ENCODE measurements around the gene TK1. TPM values are rescaled to one million over a fixed set of nuclear protein-coding genes. Genes with fewer than 3 reads are reported as not detected.

TK1 gene
- total RNA-seq, 1 experiment from 2014 or later = 190 TPM

DNA sequence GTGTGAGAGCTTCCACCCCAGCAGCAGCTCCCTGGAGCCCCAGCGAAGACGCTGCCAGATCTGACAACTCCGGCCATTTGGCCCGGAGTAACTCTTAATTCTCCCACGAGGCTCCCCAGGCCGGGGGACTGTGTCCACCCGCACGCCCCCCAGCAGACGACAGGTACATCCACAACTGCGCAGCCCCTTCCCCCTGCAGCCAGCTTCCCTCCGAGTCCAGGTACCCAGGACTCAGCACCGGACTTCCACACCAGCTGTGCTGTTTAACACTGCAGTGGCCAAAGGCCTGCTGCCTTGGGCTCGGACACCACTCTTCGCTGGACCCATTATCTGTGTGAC lies 11.2 kb downstream of the TK1 start:
- Mint-ChIP-seq H3K4me1 (ENCODE audit: low read depth, unreplicated experiment) (peaks cover 24% of the 10 kb centered on the region), H3K36me3 (ENCODE audit: insufficient read depth, unreplicated experiment) (peaks cover 98% of the 10 kb centered on the region), H3K27me3 (ENCODE audit: insufficient read depth, unreplicated experiment) (no peaks in the 10 kb centered on the region), H3K4me3 (ENCODE audit: unreplicated experiment) (no peak overlapping the region), H3K9me3 (ENCODE audit: unreplicated experiment) (no peaks in the 10 kb centered on the region), H3K27ac (ENCODE audit: unreplicated experiment) (peak overlapping the region; percentile 75)
- H3K4me3 ChIP-seq (ENCODE audit: low read depth, low read length) = no peak overlapping the region
- ChIA-PET CTCF (interaction anchor here (1.7 to 1.8 kb wide), 2 partner anchors 11 to 30 kb away, joined by 4 to 7 read pairs; partner anchors contain the start of genes AFMID and TK1), POLR2A (interaction anchor here (1.3 to 1.4 kb wide), 2 partner anchors 11 to 48 kb away, joined by 4 to 5 read pairs; partner anchors contain the start of genes AFMID, TK1 and TMC6)
- no peaks in the 10 kb centered on the region for H3K27me3 ChIP-seq (replicated peaks; ENCODE audit: control insufficient read depth, insufficient read depth, low read length)
- intact Hi-C loops (cut with micrococcal nuclease; ENCODE audit: unreplicated experiment) = no loop called here
- peaks cover 14% of the 10 kb centered on the region; the same call in 1 of the 2 replicates for H3K4me1 ChIP-seq
- H3K36me3 ChIP-seq (ENCODE audit: control insufficient read depth, insufficient read depth, low read length) = peaks cover 2% of the 10 kb centered on the region
- no TSS peak for BruUV-seq (replicated peaks)
- H3K9me3 ChIP-seq = no peaks in the 10 kb centered on the region
- TF ChIP-seq, protein P1, sequence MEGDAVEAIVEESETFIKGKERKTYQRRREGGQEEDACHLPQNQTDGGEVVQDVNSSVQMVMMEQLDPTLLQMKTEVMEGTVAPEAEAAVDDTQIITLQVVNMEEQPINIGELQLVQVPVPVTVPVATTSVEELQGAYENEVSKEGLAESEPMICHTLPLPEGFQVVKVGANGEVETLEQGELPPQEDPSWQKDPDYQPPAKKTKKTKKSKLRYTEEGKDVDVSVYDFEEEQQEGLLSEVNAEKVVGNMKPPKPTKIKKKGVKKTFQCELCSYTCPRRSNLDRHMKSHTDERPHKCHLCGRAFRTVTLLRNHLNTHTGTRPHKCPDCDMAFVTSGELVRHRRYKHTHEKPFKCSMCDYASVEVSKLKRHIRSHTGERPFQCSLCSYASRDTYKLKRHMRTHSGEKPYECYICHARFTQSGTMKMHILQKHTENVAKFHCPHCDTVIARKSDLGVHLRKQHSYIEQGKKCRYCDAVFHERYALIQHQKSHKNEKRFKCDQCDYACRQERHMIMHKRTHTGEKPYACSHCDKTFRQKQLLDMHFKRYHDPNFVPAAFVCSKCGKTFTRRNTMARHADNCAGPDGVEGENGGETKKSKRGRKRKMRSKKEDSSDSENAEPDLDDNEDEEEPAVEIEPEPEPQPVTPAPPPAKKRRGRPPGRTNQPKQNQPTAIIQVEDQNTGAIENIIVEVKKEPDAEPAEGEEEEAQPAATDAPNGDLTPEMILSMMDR (IDR thresholded peaks at IDR 0.05; ENCODE audit: insufficient read depth in 1 of 2, low read depth in 1 of 2, low read length in 1 of 2, severe bottlenecking in 1 of 2, unreplicated experiment in 1 of 2) = no peak
- no peak for DNase-seq

DNA sequence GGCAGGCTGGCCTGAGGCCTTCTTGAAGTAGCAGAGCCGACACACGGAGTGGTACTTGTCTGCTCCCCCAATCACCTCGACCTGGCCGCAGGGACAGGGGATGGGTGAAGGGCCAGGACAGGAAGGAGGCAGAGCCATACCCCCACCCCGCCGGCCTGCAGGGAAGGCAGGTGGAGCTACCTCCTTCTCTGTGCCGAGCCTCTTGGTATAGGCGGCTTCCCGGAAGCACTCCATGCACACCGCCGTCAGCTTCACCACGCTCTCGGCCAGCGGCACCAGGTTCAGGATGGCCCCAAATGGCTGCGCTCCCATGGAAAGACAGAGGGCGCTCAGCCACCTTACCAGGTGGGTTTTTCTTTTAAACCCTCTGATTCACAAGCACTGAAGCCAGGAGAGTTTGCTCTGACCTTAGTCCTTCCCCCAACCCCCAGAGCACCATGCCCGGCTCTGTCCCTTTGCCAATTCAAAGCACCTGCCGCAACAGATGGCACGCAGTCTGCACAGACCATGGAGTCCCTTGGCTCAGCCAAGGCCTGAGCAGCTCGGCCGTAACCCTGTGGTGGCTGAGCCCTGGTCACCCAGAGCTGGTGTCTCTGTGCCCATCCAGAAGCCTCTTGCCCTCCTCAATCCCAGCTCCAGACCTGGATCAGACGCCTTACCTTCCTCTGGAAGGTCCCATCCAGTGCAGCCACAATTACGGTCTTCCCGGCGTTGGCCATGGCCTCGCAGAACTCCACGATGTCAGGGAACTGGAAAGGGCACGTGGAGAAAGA lies 11.8 kb downstream of the TK1 start:
- H3K4me3 Mint-ChIP-seq (ENCODE audit: unreplicated experiment) = no peak overlapping the region
- no peak for DNase-seq
- H3K9me3 Mint-ChIP-seq (ENCODE audit: unreplicated experiment) = no peaks in the 10 kb centered on the region
- no peaks in the 10 kb centered on the region for H3K27me3 Mint-ChIP-seq (ENCODE audit: insufficient read depth, unreplicated experiment)
- Histone ChIP-seq H3K27me3 (replicated peaks; ENCODE audit: control insufficient read depth, insufficient read depth, low read length) (no peaks in the 10 kb centered on the region), H3K4me1 (peaks cover 16% of the 10 kb centered on the region; the same call in 1 of the 2 replicates), H3K9me3 (no peaks in the 10 kb centered on the region), H3K36me3 (ENCODE audit: control insufficient read depth, insufficient read depth, low read length) (peaks cover 2% of the 10 kb centered on the region), H3K4me3 (ENCODE audit: low read depth, low read length) (no peak overlapping the region)
- peaks cover 98% of the 10 kb centered on the region for H3K36me3 Mint-ChIP-seq (ENCODE audit: insufficient read depth, unreplicated experiment)
- H3K27ac Mint-ChIP-seq (ENCODE audit: unreplicated experiment) = peak overlapping the region; percentile 75
- TF ChIP-seq, protein P1 (IDR thresholded peaks at IDR 0.05; ENCODE audit: insufficient read depth in 1 of 2, low read depth in 1 of 2, low read length in 1 of 2, severe bottlenecking in 1 of 2, unreplicated experiment in 1 of 2) = peak in 1 of 2 experiments; percentile 20
- intact Hi-C loops (cut with micrococcal nuclease; ENCODE audit: unreplicated experiment) = no loop called here
- H3K4me1 Mint-ChIP-seq (ENCODE audit: low read depth, unreplicated experiment) = peaks cover 24% of the 10 kb centered on the region
- ChIA-PET POLR2A (interaction anchor here (1.1 to 1.4 kb wide), 2 partner anchors 12 to 193 kb away, joined by 3 to 5 read pairs; partner anchors contain the start of genes AFMID and TK1), CTCF (interaction anchor here (0.9 to 1.8 kb wide), 3 partner anchors 12 to 76 kb away, joined by 4 to 7 read pairs (median 4); partner anchors contain the start of genes AFMID and TK1)
- no TSS peak for BruUV-seq (replicated peaks)

DNA sequence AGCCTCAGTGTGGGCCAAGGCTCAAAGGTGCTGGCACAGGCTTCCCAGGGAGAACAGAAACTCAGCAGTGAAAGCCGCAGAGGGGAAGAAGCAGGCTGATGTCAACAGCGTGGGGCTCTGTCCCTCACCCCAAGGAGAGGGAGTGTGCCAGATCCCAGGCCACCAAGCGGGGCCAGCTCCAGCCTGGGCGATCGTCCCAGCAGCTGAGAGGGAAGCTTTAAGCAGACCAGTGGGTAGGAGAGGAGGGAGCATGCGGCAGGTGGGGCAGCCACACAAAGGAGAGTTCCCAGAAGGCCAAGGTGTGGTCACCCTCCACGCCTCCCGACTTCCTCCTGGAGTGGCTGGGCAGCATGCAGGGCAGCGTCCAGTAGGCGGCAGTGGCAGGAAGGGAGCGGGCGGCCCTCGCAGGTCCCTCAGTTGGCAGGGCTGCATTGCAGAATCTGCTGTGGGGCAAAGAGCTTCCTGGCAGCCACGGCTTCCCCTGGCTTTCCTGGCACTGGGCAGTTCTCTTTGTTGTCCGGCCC lies 12.4 kb downstream of the TK1 start:
- Histone ChIP-seq H3K36me3 (ENCODE audit: control insufficient read depth, insufficient read depth, low read length) (peaks cover 2% of the 10 kb centered on the region), H3K27me3 (replicated peaks; ENCODE audit: control insufficient read depth, insufficient read depth, low read length) (no peaks in the 10 kb centered on the region), H3K4me1 (peaks cover 23% of the 10 kb centered on the region), H3K9me3 (no peaks in the 10 kb centered on the region), H3K4me3 (ENCODE audit: low read depth, low read length) (no peak overlapping the region)
- peaks cover 24% of the 10 kb centered on the region for H3K4me1 Mint-ChIP-seq (ENCODE audit: low read depth, unreplicated experiment)
- H3K27ac Mint-ChIP-seq (ENCODE audit: unreplicated experiment) = peak overlapping the region; percentile 78
- no peak for DNase-seq
- intact Hi-C loops (cut with micrococcal nuclease; ENCODE audit: unreplicated experiment) = no loop called here
- CTCF ChIA-PET = interaction anchor here (0.9 to 1.8 kb wide), 2 partner anchors 13 to 77 kb away, joined by 4 to 7 read pairs; partner anchors contain the start of genes AFMID and TK1
- peak overlapping the region; percentile 22 for H3K4me3 Mint-ChIP-seq (ENCODE audit: unreplicated experiment)
- peaks cover 98% of the 10 kb centered on the region for H3K36me3 Mint-ChIP-seq (ENCODE audit: insufficient read depth, unreplicated experiment)
- POLR2A ChIA-PET = interaction anchor here (1.1 to 1.4 kb wide), 2 partner anchors 12 to 194 kb away, joined by 3 to 5 read pairs; partner anchors contain the start of genes AFMID and TK1
- no peaks in the 10 kb centered on the region for H3K27me3 Mint-ChIP-seq (ENCODE audit: insufficient read depth, unreplicated experiment)
- TSS peak; percentile 27 for BruUV-seq (replicated peaks)
- H3K9me3 Mint-ChIP-seq (ENCODE audit: unreplicated experiment) = no peaks in the 10 kb centered on the region
- TF ChIP-seq, protein P1 (IDR thresholded peaks at IDR 0.05; ENCODE audit: insufficient read depth in 1 of 2, low read depth in 1 of 2, low read length in 1 of 2, severe bottlenecking in 1 of 2, unreplicated experiment in 1 of 2) = no peak
